ENCODE data around the gene THSD4. TPM values are rescaled to one million over a fixed set of nuclear protein-coding genes. Genes with fewer than 3 reads are reported as not detected.

The THSD4 gene
- total RNA-seq, 1 experiment from 2014 or later: 29.0 TPM

GRCh38 chr15:71702496-71702895 is 587.2 kb downstream of the THSD4 start:
- TF ChIP-seq EZH2phosphoT487 (IDR thresholded peaks at IDR 0.05; ENCODE audit: borderline replicate concordance, low read length) (no peak), CTCF (conservative IDR thresholded peaks at IDR 0.05; ENCODE audit: low read depth, low read length) (no peak), EZH2 (IDR thresholded peaks at IDR 0.05; ENCODE audit: low read length, unreplicated experiment) (no peak)
- Histone ChIP-seq H3K4me3 (ENCODE audit: low read length) (no peak overlapping the region), H4K20me1 (ENCODE audit: low read length) (no peaks in the 10 kb centered on the region), H3K27me3 (ENCODE audit: low read length) (no peaks in the 10 kb centered on the region), H3K36me3 (ENCODE audit: low read depth, low read length) (no peaks in the 10 kb centered on the region), H3K79me2 (ENCODE audit: low read length) (no peaks in the 10 kb centered on the region), H3K9me3 (ENCODE audit: low read length) (no peaks in the 10 kb centered on the region), H3K4me1 (ENCODE audit: insufficient read depth, low read length) (no peaks in the 10 kb centered on the region), H3F3A (ENCODE audit: low read length, unreplicated experiment) (no peaks in the 10 kb centered on the region), H3K4me2 (ENCODE audit: low read length) (no peak overlapping the region), H2AFZ (ENCODE audit: low read length) (no peak overlapping the region), H3K27ac (ENCODE audit: low read length) (no peak overlapping the region), H3K9me2 (replicated peaks; ENCODE audit: low read length) (no peaks in the 10 kb centered on the region), H3K9ac (ENCODE audit: low read length) (no peak overlapping the region)
- ATAC-seq (no peak), DNase-seq (no peak)
- intact Hi-C loops (cut with micrococcal nuclease): no loop called here
- ChIA-PET POLR2A (ENCODE audit: unreplicated experiment) (no interaction called here), CTCF (no interaction called here)
- no TSS peak for BruUV-seq (replicated peaks)

DNA sequence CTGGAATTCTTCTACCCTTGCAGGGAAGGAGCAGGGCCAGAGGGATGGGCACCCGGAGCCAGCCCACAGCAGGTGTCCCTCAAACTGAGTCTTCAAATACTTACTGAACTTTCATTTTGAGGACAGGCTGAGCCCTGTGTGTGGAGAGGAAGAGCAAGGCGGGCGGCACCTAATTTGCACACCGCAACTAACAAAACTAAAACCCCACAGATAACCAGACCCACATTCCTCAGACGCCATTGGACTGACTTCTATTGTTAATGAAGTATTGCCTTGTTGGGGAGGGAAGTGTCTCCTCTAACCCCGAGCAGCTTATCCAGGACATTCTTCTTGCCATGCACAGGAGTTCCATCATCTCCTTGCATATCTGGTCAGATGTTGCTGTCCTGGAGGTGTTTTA is 589.9 kb downstream of the THSD4 start:
- Histone ChIP-seq H3K36me3 (ENCODE audit: low read depth, low read length) (no peaks in the 10 kb centered on the region), H3K9me3 (ENCODE audit: low read length) (no peaks in the 10 kb centered on the region), H2AFZ (ENCODE audit: low read length) (no peak overlapping the region), H3K4me3 (ENCODE audit: low read length) (no peak overlapping the region), H3K4me2 (ENCODE audit: low read length) (no peak overlapping the region), H3K9ac (ENCODE audit: low read length) (no peak overlapping the region), H4K20me1 (ENCODE audit: low read length) (no peaks in the 10 kb centered on the region), H3K9me2 (replicated peaks; ENCODE audit: low read length) (no peaks in the 10 kb centered on the region), H3F3A (ENCODE audit: low read length, unreplicated experiment) (no peaks in the 10 kb centered on the region), H3K27me3 (ENCODE audit: low read length) (no peaks in the 10 kb centered on the region), H3K27ac (ENCODE audit: low read length) (no peak overlapping the region), H3K79me2 (ENCODE audit: low read length) (no peaks in the 10 kb centered on the region), H3K4me1 (ENCODE audit: insufficient read depth, low read length) (no peaks in the 10 kb centered on the region)
- no TSS peak for BruUV-seq (replicated peaks)
- ATAC-seq (no peak), DNase-seq (no peak)
- ChIA-PET POLR2A (ENCODE audit: unreplicated experiment) (no interaction called here), CTCF (no interaction called here)
- TF ChIP-seq EZH2phosphoT487 (IDR thresholded peaks at IDR 0.05; ENCODE audit: borderline replicate concordance, low read length): no peak
- no peak for TF ChIP-seq EZH2 (IDR thresholded peaks at IDR 0.05; ENCODE audit: low read length, unreplicated experiment)
- TF ChIP-seq CTCF (conservative IDR thresholded peaks at IDR 0.05; ENCODE audit: low read depth, low read length): no peak
- intact Hi-C loops (cut with micrococcal nuclease): no loop called here

DNA sequence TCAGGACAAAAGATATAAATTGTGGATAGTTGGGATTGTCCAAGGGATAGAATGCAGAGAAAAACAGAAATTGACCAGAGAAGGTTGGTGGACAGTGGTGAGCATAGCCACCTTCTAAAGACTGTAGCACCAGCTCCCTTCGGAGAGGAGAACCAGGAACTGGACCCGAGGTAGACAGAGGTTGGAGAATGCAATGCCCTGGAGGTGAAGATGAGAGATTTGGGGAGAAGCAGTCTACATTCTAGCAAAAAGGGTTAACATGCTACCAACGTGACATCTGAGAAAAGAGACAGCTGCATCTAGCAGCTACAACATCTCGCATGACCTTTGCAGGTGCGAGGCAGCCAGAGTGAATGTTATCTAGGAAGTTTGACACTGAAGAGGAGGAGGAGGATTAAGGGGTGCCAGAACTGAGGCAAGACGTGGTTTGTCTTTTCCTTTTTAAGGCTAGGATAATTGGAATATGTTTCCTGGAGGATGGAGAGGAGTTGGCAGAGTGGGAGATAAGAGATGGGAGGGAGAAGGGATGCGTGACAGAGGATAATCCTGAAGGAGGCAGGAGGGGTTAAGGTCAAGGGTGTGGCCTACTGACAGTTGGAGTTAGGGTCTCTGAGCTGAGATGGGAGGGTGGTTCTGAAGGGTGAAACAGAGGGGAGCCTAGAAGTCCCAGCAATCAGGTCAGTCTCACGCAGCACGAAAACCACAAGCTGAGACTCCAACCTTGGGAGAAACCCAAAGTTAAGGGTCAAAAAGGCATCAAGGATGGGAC is 591.4 kb downstream of the THSD4 start:
- H3K4me2 ChIP-seq (ENCODE audit: low read length): no peak overlapping the region
- no TSS peak for BruUV-seq (replicated peaks)
- H3K9me2 ChIP-seq (replicated peaks; ENCODE audit: low read length): no peaks in the 10 kb centered on the region
- intact Hi-C loops (cut with micrococcal nuclease): no loop called here
- TF ChIP-seq CTCF (conservative IDR thresholded peaks at IDR 0.05; ENCODE audit: low read depth, low read length): no peak
- TF ChIP-seq EZH2 (IDR thresholded peaks at IDR 0.05; ENCODE audit: low read length, unreplicated experiment): no peak
- no peak for TF ChIP-seq EZH2phosphoT487 (IDR thresholded peaks at IDR 0.05; ENCODE audit: borderline replicate concordance, low read length)
- no peak overlapping the region for H3K9ac ChIP-seq (ENCODE audit: low read length)
- H4K20me1 ChIP-seq (ENCODE audit: low read length): no peaks in the 10 kb centered on the region
- ChIA-PET CTCF (no interaction called here), POLR2A (ENCODE audit: unreplicated experiment) (no interaction called here)
- no peak overlapping the region for H3K4me3 ChIP-seq (ENCODE audit: low read length)
- no peak overlapping the region for H3K27ac ChIP-seq (ENCODE audit: low read length)
- DNase-seq (no peak), ATAC-seq (no peak)
- H3K4me1 ChIP-seq (ENCODE audit: insufficient read depth, low read length): no peaks in the 10 kb centered on the region
- H2AFZ ChIP-seq (ENCODE audit: low read length): no peak overlapping the region
- no peaks in the 10 kb centered on the region for H3F3A ChIP-seq (ENCODE audit: low read length, unreplicated experiment)
- H3K9me3 ChIP-seq (ENCODE audit: low read length): no peaks in the 10 kb centered on the region
- no peaks in the 10 kb centered on the region for H3K36me3 ChIP-seq (ENCODE audit: low read depth, low read length)
- no peaks in the 10 kb centered on the region for H3K79me2 ChIP-seq (ENCODE audit: low read length)
- no peaks in the 10 kb centered on the region for H3K27me3 ChIP-seq (ENCODE audit: low read length)
